Spinal cord (tissue), 10 donors: ENCODE results near the gene CHRNA4. TPM values are rescaled to one million over a fixed set of nuclear protein-coding genes. Genes with fewer than 3 reads are reported as not detected.

ENCODE experiments used
- DNase-seq, 6 donors: peaks; one replicate each; pipeline versions ENCODE4 v3.0.0 to v3.0.0-alpha.2; 2013 to 2015; ENCODE audit warnings: low spot score in 6 of 6, low read depth in 4 of 6
- H3K27ac ChIP-seq: one replicate; pipeline ENCODE4 v1.5.1; 2013; ENCODE audit warnings: low read depth, low read length, control low read depth
- H3K27me3 ChIP-seq: one replicate; pipeline ENCODE4 v1.6.1; 2013; ENCODE audit warnings: low read length; ENCODE audit not compliant: control insufficient read depth, insufficient read depth
- H3K36me3 ChIP-seq: one replicate; pipeline ENCODE4 v1.6.1; 2013; ENCODE audit warnings: low read length; ENCODE audit not compliant: control insufficient read depth, insufficient read depth
- H3K4me1 ChIP-seq: one replicate; pipeline ENCODE4 v1.6.1; 2013; ENCODE audit warnings: low read length; ENCODE audit not compliant: control insufficient read depth, insufficient read depth
- H3K4me3 ChIP-seq: one replicate; pipeline ENCODE4 v1.5.1; 2013; ENCODE audit warnings: low read depth, low read length, control low read depth
- H3K9me3 ChIP-seq: one replicate; pipeline ENCODE4 v1.6.1; 2013; ENCODE audit warnings: low read length; ENCODE audit not compliant: control insufficient read depth, insufficient read depth
- WGBS: methylation state at CpG from one replicate; pipeline ENCODE4 v1.1.5; 2013; ENCODE audit warnings: missing lambda C conversion rate; ENCODE audit not compliant: insufficient coverage; 5-methylcytosine and 5-hydroxymethylcytosine counted together
- polyA plus RNA-seq, 2 donors: library from polyadenylated mRNA; unstranded; fragments of 120-200 nt; gene quantifications; one replicate each; pipeline ENCODE4 v1.2.1, GENCODE V29; 2013; ENCODE audit not compliant: insufficient read length in 2 of 2
- total RNA-seq, 2 donors: library from RNA; depleted of rRNA in 1 of 2; stranded (reverse); fragments of 120-200 nt in 1 of 2; fragments of >200 nt in 1 of 2; gene quantifications; one replicate each; pipeline versions ENCODE4 v1.2.3 to v1.2.4, GENCODE V29; 2013 to 2014
- donor health status: healthy.

Gene CHRNA4
- total and polyA plus RNA-seq, 4 donors = 5.5 to 64.2 (median 33.5) TPM

DNA sequence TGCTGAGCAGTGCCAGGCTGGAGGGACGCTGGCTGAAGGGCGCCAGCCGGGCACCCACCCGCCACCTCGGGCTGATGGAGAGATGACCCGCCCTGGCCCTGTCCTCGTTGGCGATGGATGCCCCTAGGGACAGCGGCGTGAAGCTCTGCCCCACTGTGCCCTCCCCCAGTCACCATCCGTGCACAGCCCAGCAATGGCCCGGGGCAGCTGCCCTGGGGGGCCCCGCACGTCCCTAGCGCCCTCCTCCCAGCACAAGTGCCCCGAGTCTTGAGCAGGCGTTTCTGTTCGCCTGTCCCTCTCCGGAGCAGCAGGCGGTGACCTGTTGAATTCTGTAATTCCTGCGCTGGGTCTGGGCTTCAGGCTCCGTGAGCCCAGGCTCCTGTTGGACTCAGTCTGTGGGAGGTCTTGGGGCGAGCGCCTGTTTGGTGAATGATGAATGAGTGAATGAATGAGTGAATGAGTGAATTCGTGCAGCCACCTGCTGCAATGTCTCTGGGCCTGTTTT, 36.8 kb upstream of the CHRNA4 start:
- Histone ChIP-seq H3K4me1 (peaks cover 39% of the 10 kb centered on the region), H3K4me3 (no peak overlapping the region), H3K27ac (no peak overlapping the region), H3K9me3 (no peaks in the 10 kb centered on the region), H3K27me3 (no peaks in the 10 kb centered on the region), H3K36me3 (peaks cover 8% of the 10 kb centered on the region)
- DNase-seq = no peak
- 83% methylated on average over 21 of the region's 25 CpGs for WGBS

DNA sequence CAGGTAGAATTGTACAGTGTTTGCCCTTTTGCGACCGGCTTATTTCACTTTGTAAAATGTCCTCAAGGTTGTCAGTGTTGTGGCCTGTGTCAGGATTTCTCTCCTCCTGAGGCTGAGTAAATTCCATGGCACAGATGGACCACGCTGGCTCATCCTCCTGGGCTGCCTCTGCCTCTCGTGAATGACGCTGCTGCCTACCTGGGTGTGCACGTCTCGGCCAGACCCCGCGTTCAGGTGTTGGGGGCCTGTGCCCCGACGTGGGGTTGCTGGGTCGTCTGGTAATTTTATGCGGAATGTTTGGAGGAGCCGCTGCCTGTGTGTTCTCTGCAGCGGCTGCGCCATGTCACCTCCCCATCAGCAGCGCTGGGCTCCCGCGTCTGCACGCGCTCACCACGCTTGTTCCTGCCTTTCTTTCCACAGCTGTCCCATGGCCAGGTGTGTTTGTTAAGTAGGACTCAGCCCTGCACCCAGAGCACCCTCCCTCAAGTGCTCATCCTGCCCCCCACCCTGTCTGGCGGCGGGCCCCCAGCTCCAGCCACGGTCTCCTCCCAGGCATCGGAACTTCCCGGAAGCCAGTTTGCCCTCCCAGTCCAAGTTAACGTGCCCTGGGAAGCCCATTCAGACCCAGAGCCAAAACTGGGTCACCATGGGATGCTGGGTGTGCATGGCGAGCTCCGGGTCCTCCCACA, 36.1 kb upstream of the CHRNA4 start:
- Histone ChIP-seq H3K36me3 (peaks cover 8% of the 10 kb centered on the region), H3K4me3 (no peak overlapping the region), H3K9me3 (no peaks in the 10 kb centered on the region), H3K27me3 (no peaks in the 10 kb centered on the region), H3K27ac (no peak overlapping the region), H3K4me1 (peaks cover 33% of the 10 kb centered on the region)
- no peak for DNase-seq
- 88% methylated on average over 23 of the region's 30 CpGs for WGBS

DNA sequence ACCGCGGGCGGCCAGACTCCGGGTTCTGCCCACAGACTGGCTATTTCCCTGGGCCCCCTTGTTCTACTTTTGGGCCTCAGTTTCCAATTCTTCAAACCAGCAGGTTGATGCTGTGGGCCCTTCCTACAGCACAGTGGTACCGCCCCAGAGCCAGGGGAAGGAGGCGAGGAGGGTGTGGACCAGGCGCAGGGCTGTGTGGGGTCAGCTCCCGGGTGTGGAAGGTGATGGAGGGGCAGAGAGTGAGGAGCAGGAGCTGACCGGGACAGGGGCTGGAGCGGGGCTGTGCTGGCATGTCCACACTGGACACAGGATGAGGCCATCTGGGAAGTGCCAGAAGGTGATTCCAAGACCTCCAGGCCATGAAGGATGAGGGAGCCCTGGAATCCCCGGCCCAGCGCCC, 35.2 kb upstream of the CHRNA4 start:
- Histone ChIP-seq H3K4me3 (no peak overlapping the region), H3K4me1 (peaks cover 29% of the 10 kb centered on the region), H3K27me3 (no peaks in the 10 kb centered on the region), H3K27ac (no peak overlapping the region), H3K9me3 (no peaks in the 10 kb centered on the region), H3K36me3 (peaks cover 8% of the 10 kb centered on the region)
- WGBS = 89% methylated on average over 12 of the region's 12 CpGs
- no peak for DNase-seq

DNA sequence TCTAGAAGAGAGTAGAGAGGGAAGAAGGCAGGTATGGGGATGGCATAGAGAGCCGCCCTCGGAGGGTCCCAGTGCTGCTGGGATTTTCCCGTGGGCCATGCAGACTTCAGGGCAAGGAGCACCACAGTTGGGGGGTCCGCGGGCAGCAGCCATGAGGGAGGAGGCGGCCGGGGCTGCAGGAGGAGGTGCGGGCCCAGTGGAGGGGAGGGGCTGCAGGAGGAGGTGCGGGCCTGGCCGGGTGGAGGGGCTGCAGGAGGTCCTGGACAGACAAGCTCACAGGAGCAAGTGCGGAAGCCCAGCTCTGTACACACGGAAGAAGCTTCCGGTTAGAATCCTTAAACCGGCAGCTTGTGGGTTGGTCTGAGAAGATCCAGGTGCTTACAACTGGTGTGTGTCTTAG, 34.6 kb upstream of the CHRNA4 start:
- Histone ChIP-seq H3K27ac (no peak overlapping the region), H3K27me3 (no peaks in the 10 kb centered on the region), H3K9me3 (no peaks in the 10 kb centered on the region), H3K4me1 (peaks cover 29% of the 10 kb centered on the region), H3K4me3 (no peak overlapping the region), H3K36me3 (peaks cover 8% of the 10 kb centered on the region)
- 76% methylated on average over 14 of the region's 14 CpGs for WGBS
- DNase-seq = no peak

DNA sequence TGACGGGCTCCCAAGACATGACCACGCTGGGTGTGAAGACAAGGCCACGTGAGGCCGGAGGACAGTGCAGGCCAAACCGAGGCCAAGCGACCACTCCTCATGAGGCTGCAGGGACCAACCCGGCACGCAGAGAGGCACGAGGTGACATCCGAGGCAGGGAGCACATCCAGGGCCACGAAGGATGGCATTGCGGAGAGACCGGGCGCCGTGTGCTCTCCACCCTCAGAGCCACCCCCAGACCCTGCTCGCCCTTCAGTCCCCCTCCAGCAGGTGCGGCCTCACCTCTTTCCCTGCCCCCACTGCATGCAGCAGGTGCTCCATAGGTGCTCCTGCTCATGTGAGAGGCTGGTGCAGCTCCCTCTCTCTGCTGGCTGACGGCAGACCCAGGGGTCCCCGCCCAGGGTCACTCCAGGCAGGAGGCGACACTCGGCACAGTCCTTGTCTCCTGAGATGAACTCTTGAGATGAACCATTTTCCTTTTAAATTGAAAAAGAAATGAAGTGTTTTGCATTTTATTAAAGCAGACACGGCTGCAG, 33.8 kb upstream of the CHRNA4 start:
- Histone ChIP-seq H3K9me3 (no peaks in the 10 kb centered on the region), H3K4me1 (peaks cover 29% of the 10 kb centered on the region), H3K36me3 (peaks cover 6% of the 10 kb centered on the region), H3K27ac (no peak overlapping the region), H3K27me3 (no peaks in the 10 kb centered on the region), H3K4me3 (no peak overlapping the region)
- 83% methylated on average over 20 of the region's 22 CpGs for WGBS
- no peak for DNase-seq

DNA sequence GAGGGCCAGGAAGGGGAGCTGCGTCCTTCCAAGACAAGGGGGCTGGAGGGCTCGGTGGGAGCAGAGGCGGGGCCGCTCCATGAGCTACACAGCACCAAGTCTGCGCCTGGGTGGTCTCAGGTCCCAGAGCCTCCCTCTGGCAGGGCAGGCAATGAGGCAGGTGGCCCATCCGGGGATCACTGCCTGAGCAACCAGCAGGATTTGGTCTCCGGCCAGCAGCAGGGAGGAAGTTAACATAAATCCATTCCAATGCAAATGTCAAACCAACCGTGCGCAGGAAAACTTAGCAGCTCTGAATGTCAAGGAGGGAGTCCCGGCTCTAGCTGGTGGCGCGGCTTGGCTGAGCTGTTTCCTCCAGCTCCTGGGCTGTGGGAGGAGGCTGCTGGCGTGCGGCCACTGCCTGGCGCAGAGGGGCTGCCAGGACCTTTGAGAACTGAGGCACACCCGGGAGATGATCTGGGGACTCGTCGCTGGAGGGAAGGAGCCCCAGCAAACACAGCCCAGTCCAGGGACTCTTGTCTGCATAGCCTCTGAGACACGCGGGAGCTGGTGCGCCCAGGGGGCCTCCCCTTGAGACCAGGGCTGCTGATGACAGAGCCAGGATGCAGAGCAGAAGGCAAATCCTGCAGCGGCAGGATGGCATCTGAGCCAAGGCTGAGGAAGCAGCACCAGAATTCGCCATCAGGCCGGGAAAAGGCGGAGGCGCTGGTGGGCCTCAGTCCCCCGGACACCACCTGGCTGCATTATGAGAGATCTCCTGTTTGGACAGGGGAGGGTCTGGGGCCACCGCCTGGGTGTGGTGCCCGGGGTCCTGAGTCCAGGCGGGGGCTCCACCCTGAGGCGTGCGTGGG, 33.1 kb upstream of the CHRNA4 start:
- Histone ChIP-seq H3K9me3 (no peaks in the 10 kb centered on the region), H3K27me3 (no peaks in the 10 kb centered on the region), H3K36me3 (peaks cover 2% of the 10 kb centered on the region), H3K4me1 (peaks cover 29% of the 10 kb centered on the region), H3K27ac (no peak overlapping the region), H3K4me3 (no peak overlapping the region)
- WGBS = 22% methylated on average over 30 of the region's 32 CpGs
- peak; percentile 54 to 97 (median 66) for DNase-seq

DNA sequence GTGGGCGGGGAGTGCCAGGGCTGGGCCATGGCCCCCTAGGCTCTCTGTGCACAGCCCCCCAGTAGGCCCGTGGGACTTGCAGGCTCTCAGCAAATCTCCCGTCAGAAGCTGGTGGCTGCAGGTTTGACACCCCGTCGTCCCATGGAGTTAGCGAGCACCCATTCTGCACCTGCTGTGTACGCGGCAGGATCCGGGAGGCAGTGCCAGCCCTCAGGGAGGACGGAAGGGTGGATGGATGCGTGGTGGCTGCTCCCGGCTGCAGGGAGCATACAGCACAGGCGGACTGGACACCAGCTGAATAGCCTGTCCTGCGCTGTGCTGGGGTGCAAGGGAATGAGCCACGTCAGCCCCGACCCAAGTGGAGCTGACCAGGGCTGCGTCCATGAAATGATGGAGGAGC, 32.4 kb upstream of the CHRNA4 start:
- WGBS = 62% methylated on average over 15 of the region's 17 CpGs
- H3K27ac ChIP-seq = peak overlapping the region; percentile 47
- DNase-seq = no peak

DNA sequence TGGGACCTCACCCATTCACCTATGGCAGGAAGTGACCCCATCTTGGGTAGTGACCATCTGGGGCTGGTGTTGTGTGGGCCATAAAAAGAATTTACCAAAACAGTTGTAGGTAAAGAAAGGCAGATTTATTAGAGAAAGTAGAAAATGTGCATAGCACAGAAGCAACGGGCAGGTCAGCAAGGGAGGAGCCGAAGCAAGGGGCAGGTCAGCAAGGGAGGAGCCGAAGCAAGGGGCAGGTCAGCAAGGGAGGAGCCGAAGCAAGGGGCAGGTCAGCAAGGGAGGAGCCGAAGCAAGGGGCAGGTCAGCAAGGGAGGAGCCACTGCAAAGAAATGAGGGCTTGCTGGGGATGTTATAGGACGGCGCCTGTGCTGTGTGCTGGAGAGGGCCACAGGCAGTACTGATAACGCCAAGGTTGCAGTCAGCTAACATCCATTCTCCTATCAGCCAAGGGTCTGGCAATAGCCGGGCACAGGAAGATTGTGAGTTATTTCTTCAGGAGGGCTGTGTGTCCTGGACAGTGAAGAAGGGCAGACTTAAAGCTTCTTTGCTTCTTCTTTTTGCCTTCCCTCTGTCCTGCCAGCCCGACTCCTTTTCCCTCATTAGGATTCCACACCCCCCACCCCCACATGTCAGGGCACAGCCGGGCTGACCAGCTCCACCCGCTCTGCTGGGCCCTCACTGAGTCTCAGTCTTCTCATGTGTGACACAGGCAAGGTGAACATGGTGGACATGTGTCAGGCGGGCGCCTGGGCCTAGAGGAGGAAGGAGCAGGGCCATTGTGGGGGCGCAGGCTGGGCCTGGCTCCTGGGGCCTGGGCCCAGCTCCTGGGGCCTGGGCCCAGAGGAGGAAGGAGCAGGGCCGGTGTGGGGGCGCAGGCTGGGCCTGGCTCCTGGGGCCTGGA, 31.6 kb upstream of the CHRNA4 start:
- WGBS = 92% methylated on average over 14 of the region's 17 CpGs
- Histone ChIP-seq H3K4me1 (peaks cover 29% of the 10 kb centered on the region), H3K36me3 (peaks cover 2% of the 10 kb centered on the region), H3K9me3 (no peaks in the 10 kb centered on the region), H3K4me3 (no peak overlapping the region), H3K27ac (no peak overlapping the region), H3K27me3 (no peaks in the 10 kb centered on the region)
- DNase-seq = no peak

More for the DNA sequence above, 32.4 kb upstream of the CHRNA4 start:
- peaks cover 2% of the 10 kb centered on the region for H3K36me3 ChIP-seq
- H3K4me3 ChIP-seq = no peak overlapping the region
- H3K27me3 ChIP-seq = no peaks in the 10 kb centered on the region
- no peaks in the 10 kb centered on the region for H3K9me3 ChIP-seq
- peaks cover 29% of the 10 kb centered on the region for H3K4me1 ChIP-seq

DNA sequence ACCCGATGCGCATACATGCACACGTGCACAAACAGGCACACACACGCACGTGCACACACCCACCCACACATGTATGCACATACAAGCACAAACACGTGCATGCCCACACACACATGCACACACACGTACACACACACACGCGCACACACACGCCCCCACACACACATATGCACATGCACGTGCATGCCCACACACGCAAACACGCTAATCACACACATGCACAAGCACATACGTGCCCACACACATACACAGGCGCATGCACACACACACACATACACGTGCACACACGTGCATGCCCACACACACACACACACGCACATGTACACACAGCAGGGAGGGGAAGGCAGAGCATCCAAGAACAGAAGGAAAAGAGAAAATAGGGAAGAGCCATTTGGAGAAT, 26.8 kb upstream of the CHRNA4 start:
- WGBS = 89% methylated on average over 12 of the region's 18 CpGs
- Histone ChIP-seq H3K27ac (no peak overlapping the region), H3K36me3 (no peaks in the 10 kb centered on the region), H3K4me3 (no peak overlapping the region), H3K9me3 (peaks cover 5% of the 10 kb centered on the region), H3K4me1 (peaks cover under 1% of the 10 kb centered on the region), H3K27me3 (no peaks in the 10 kb centered on the region)
- DNase-seq = no peak
